HCT116 (cell line): ENCODE measurements around the gene DPF3. TPM values are rescaled to one million over a fixed set of nuclear protein-coding genes. Genes with fewer than 3 reads are reported as not detected.

Source experiments
- ATAC-seq: fragments of 200-7000 bp; cut with Tn5 transposase; 2 replicates; pipeline ENCODE4 v1.9.1; 2020; ENCODE audit warnings: mild to moderate bottlenecking, moderate library complexity
- BruUV-seq: library from RNA; stranded (reverse); fragments of 400-500 nt; replicated peaks from 2 replicates; lab custom pipeline; 2021; lab: Mats Ljungman, UMichigan
- CTCF ChIA-PET: fragments of 300-600 bp; sonication (Branson Sonifier 250); formaldehyde crosslinking; loops from one replicate; lab custom pipeline; 2021; ENCODE audit warnings: antibody characterized with exemption; lab: Charles Lee
- POLR2A ChIA-PET: fragments of 300-600, 350-600 bp; sonication (Branson Sonifier 250); formaldehyde crosslinking; loops from one replicate; lab custom pipeline; 2021; ENCODE audit warnings: antibody characterized with exemption; lab: Charles Lee
- RAD21 ChIA-PET, 2 experiments: fragments of 300-600 bp; sonication (Branson Sonifier 250); formaldehyde crosslinking; loops; one replicate each; lab custom pipeline; 2023; ENCODE audit warnings: low total read pairs in 2 of 2; ENCODE audit not compliant: uncharacterized antibody in 2 of 2, unreplicated experiment in 2 of 2, low non-redundant PET in 1 of 2; lab: Charles Lee
- DNase-seq: peaks from one replicate; pipeline ENCODE4 v3.0.0-alpha.2; 2010; ENCODE audit warnings: low read depth, low spot score
- H2AFZ ChIP-seq: fragments of 200-600 bp; shearing (Covaris generic), sonication (generic); 2 replicates; pipeline ENCODE4 v1.6.1; 2017; ENCODE audit warnings: low read depth, mixed run types, mixed read lengths, antibody characterized with exemption, low read length; ENCODE audit not compliant: poor library complexity, severe bottlenecking
- H3K27ac ChIP-seq: 2 replicates; pipeline ENCODE4 v1.5.1; 2012; ENCODE audit warnings: low read depth, low read length
- H3K27me3 ChIP-seq: fragments of 200-600 bp; sonication (generic); 2 replicates; pipeline ENCODE4 v1.6.1; 2016; ENCODE audit warnings: mixed run types, low read length, mixed read lengths; ENCODE audit not compliant: insufficient read depth
- H3K36me3 ChIP-seq, 2 experiments: fragments of 200-500 bp in 1 of 2; fragments of 200-600 bp in 1 of 2; sonication (Bioruptor generic) in 1 of 2; sonication (generic) in 1 of 2; 2 replicates each; pipeline versions ENCODE4 v1.5.1 to v1.6.1; 2014 to 2016; ENCODE audit warnings: low read length in 2 of 2, inconsistent platforms in 1 of 2, mixed read lengths in 1 of 2, mixed run types in 1 of 2; ENCODE audit not compliant: insufficient read depth in 2 of 2, control insufficient read depth in 1 of 2
- H3K4me1 ChIP-seq, 2 experiments: fragments of 200-600 bp in 1 of 2; sonication (generic) in 1 of 2; 2 replicates each; pipeline versions ENCODE4 v1.5.1 to v1.6.1; 2012 to 2017; ENCODE audit warnings: low read length in 2 of 2, inconsistent platforms in 1 of 2, mild to moderate bottlenecking in 1 of 2, mixed read lengths in 1 of 2, mixed run types in 1 of 2, moderate library complexity in 1 of 2; ENCODE audit not compliant: insufficient read depth in 2 of 2, control insufficient read depth in 1 of 2
- H3K4me2 ChIP-seq: fragments of 200-600 bp; sonication (generic); 2 replicates; pipeline ENCODE4 v1.6.1; 2017; ENCODE audit warnings: mixed run types, low read length, mixed read lengths
- H3K4me3 ChIP-seq, 2 experiments: fragments of 200-600 bp in 1 of 2; sonication (generic) in 1 of 2; replicated peaks in 1 of 2; 2 replicates each; pipeline ENCODE4 v1.5.1; 2011 to 2016; ENCODE audit warnings: low read length in 2 of 2, control low read depth in 1 of 2, low read depth in 1 of 2, mild to moderate bottlenecking in 1 of 2, mixed read lengths in 1 of 2, mixed run types in 1 of 2
- H3K79me2 ChIP-seq: fragments of 200-600 bp; sonication (generic); 2 replicates; pipeline ENCODE4 v1.6.1; 2017; ENCODE audit warnings: mild to moderate bottlenecking, mixed run types, low read length, moderate library complexity, mixed read lengths; ENCODE audit not compliant: insufficient read depth
- H3K9ac ChIP-seq: fragments of 200-600 bp; sonication (generic); 2 replicates; pipeline ENCODE4 v1.6.1; 2016; ENCODE audit warnings: low read length, mixed read lengths
- H3K9me2 ChIP-seq: fragments of 200-600 bp; sonication (generic), shearing (Covaris generic); 2 replicates; pipeline ENCODE4 v1.6.1; 2017; ENCODE audit warnings: mixed run types, mild to moderate bottlenecking, moderate library complexity; ENCODE audit not compliant: insufficient read depth
- H3K9me3 ChIP-seq, 2 experiments: fragments of 200-500 bp in 1 of 2; fragments of 200-600 bp in 1 of 2; sonication (Bioruptor generic) in 1 of 2; sonication (generic) in 1 of 2; 2 replicates each; pipeline ENCODE4 v1.6.1; 2014 to 2017; ENCODE audit warnings: low read length in 2 of 2, mixed read lengths in 2 of 2, inconsistent platforms in 1 of 2, low read depth in 1 of 2, mild to moderate bottlenecking in 1 of 2, mixed run types in 1 of 2, moderate library complexity in 1 of 2; ENCODE audit not compliant: control insufficient read depth in 1 of 2, insufficient read depth in 1 of 2
- H4K20me1 ChIP-seq: fragments of 200-600 bp; sonication (generic), shearing (Covaris generic); 2 replicates; pipeline ENCODE4 v1.6.1; 2017; ENCODE audit warnings: mixed run types, mild to moderate bottlenecking, moderate library complexity; ENCODE audit not compliant: insufficient read depth
- CEBPB ChIP-seq: IDR thresholded peaks from 2 replicates; pipeline ENCODE4 v1.6.1; 2012; ENCODE audit warnings: low read depth
- CTCF ChIP-seq, 3 experiments: fragments of 200-600 bp in 1 of 3; sonication (generic) in 1 of 3; IDR thresholded peaks in 2 of 3; conservative IDR thresholded peaks in 1 of 3; 2 replicates each; pipeline ENCODE4 v1.5.1; 2012 to 2017; ENCODE audit warnings: low read depth in 2 of 3, low read length in 2 of 3, antibody characterized with exemption in 1 of 3, borderline replicate concordance in 1 of 3, control low read depth in 1 of 3, mild to moderate bottlenecking in 1 of 3, mixed read lengths in 1 of 3, mixed run types in 1 of 3, moderate library complexity in 1 of 3; ENCODE audit not compliant: insufficient read depth in 1 of 3
- EZH2phosphoT487 ChIP-seq: fragments of 200-600 bp; IDR thresholded peaks from 2 replicates; pipeline ENCODE4 v1.6.1; 2018; ENCODE audit warnings: antibody characterized with exemption, borderline replicate concordance
- SRF ChIP-seq: IDR thresholded peaks from 2 replicates; pipeline ENCODE4 v1.6.1; 2012; ENCODE audit warnings: low read depth
- YY1 ChIP-seq: IDR thresholded peaks from 2 replicates; pipeline ENCODE4 v1.6.1; 2011; ENCODE audit warnings: low read length, low read depth, moderate library complexity, mild to moderate bottlenecking; ENCODE audit not compliant: insufficient replicate concordance; ENCODE audit errors: extremely low read depth
- ZBTB33 ChIP-seq: IDR thresholded peaks from 2 replicates; pipeline ENCODE4 v1.6.1; 2011; ENCODE audit warnings: mild to moderate bottlenecking, low read length, moderate library complexity; ENCODE audit not compliant: insufficient replicate concordance; ENCODE audit errors: extremely low read depth
- intact Hi-C: fragments of 100-400 bp; cut with micrococcal nuclease; formaldehyde crosslinking; loops from 2 replicates; pipeline ENCODE4 v1.10.0; 2022
- total RNA-seq: library from RNA; stranded (reverse); gene quantifications from one replicate; pipeline ENCODE4 v1.2.1, GENCODE V29; 2021; ENCODE audit not compliant: unreplicated experiment

Gene DPF3
- total RNA-seq, 1 experiment from 2014 or later, result 0.27 TPM

GRCh38 chr14:72836085-72836484 lies 57.8 kb downstream of the DPF3 start:
- Histone ChIP-seq H3K27me3 (peaks cover 3% of the 10 kb centered on the region; the same call in 1 of the 2 replicates), H3K9me2 (no peaks in the 10 kb centered on the region), H2AFZ (no peak overlapping the region), H3K36me3 (no peaks in the 10 kb centered on the region), H3K4me3 (no peak overlapping the region), H3K27ac (no peak overlapping the region), H3K4me1 (no peaks in the 10 kb centered on the region), H3K9me3 (no peaks in the 10 kb centered on the region), H3K4me2 (no peak overlapping the region), H3K79me2 (no peaks in the 10 kb centered on the region), H4K20me1 (no peaks in the 10 kb centered on the region), H3K9ac (no peak overlapping the region)
- TF ChIP-seq EZH2phosphoT487, result no peak
- no peak for TF ChIP-seq CEBPB
- intact Hi-C loops, result no loop called here
- RAD21 ChIA-PET, result no interaction called here
- DNase-seq, result no peak
- BruUV-seq, result no TSS peak
- no peak for ATAC-seq
- POLR2A ChIA-PET, result no interaction called here
- CTCF ChIA-PET, result no interaction called here

- Histone ChIP-seq H3K27ac (no peak overlapping the region), H3K9me3 (no peaks in the 10 kb centered on the region), H3K4me2 (no peak overlapping the region), H3K36me3 (no peaks in the 10 kb centered on the region), H4K20me1 (no peaks in the 10 kb centered on the region), H3K27me3 (peaks cover 10% of the 10 kb centered on the region; the same call in 1 of the 2 replicates), H3K9me2 (no peaks in the 10 kb centered on the region), H3K79me2 (no peaks in the 10 kb centered on the region), H3K4me1 (no peaks in the 10 kb centered on the region), H3K4me3 (no peak overlapping the region), H3K9ac (no peak overlapping the region), H2AFZ (no peak overlapping the region)
- intact Hi-C loops, result no loop called here
- DNase-seq (no peak), ATAC-seq (no peak)
- CTCF ChIA-PET, result no interaction called here
- no TSS peak for BruUV-seq
- RAD21 ChIA-PET, result interaction anchor here in 1 of 2 experiments (0.6 kb wide), 1 partner anchor 62 kb away, joined by 3 read pairs; no protein-coding TSS in a partner anchor
- POLR2A ChIA-PET, result no interaction called here
- no peak for TF ChIP-seq YY1
- TF ChIP-seq CTCF (IDR thresholded peaks at IDR 0.05 in 2 of 3, conservative IDR thresholded peaks at IDR 0.05 in 1 of 3; ENCODE audit: borderline replicate concordance in 1 of 3, insufficient read depth in 1 of 3, low read depth in 2 of 3, low read length in 2 of 3), result no peak
- no peak for TF ChIP-seq ZBTB33
- TF ChIP-seq SRF, result no peak
- TF ChIP-seq, all 23 proteins: peak for 0
Measured at GRCh38 chr14:72833174-72833573, 60.7 kb downstream of the DPF3 start.
